MM.1S (cell line): ENCODE results near the gene GRIN3B.

Source experiments
- DNase-seq: peaks from one replicate; pipeline ENCODE4 v3.0.0-alpha.2; 2015
- H2AFZ ChIP-seq: fragments of 300-600 bp; sonication (generic); 2 replicates; pipeline ENCODE4 v1.6.0; 2016; ENCODE audit warnings: antibody characterized with exemption, low read length
- H3F3A ChIP-seq: fragments of 300-600 bp; sonication (generic); 2 replicates; pipeline ENCODE4 v1.6.1; 2016; ENCODE audit warnings: mild to moderate bottlenecking, antibody characterized with exemption, low read length, moderate library complexity, mixed read lengths; ENCODE audit not compliant: insufficient read depth
- H3K27ac ChIP-seq: fragments of 300-600 bp; sonication (generic); 2 replicates; pipeline ENCODE4 v1.5.1; 2016; ENCODE audit warnings: mild to moderate bottlenecking, low read length
- H3K27me3 ChIP-seq: fragments of 300-600 bp; sonication (generic); replicated peaks from 2 replicates; pipeline ENCODE4 v1.6.0; 2016; ENCODE audit warnings: low read length; ENCODE audit not compliant: insufficient read depth
- H3K36me3 ChIP-seq: fragments of 300-600 bp; sonication (generic); replicated peaks from 2 replicates; pipeline ENCODE4 v1.6.1; 2016; ENCODE audit warnings: mild to moderate bottlenecking, low read length, mixed read lengths; ENCODE audit not compliant: insufficient read depth
- H3K4me1 ChIP-seq: fragments of 300-600 bp; sonication (generic); 2 replicates; pipeline ENCODE4 v1.6.1; 2016; ENCODE audit warnings: low read length, mixed read lengths
- H3K4me2 ChIP-seq: fragments of 300-600 bp; sonication (generic); 2 replicates; pipeline ENCODE4 v1.6.0; 2016; ENCODE audit warnings: low read depth, low read length
- H3K4me3 ChIP-seq: fragments of 300-600 bp; sonication (generic); 2 replicates; pipeline ENCODE4 v1.5.1; 2016; ENCODE audit warnings: low read length, mixed read lengths
- H3K79me2 ChIP-seq: fragments of 300-600 bp; sonication (generic); 2 replicates; pipeline ENCODE4 v1.6.1; 2016; ENCODE audit warnings: mixed run types, low read length, mixed read lengths
- H3K9ac ChIP-seq: fragments of 300-600 bp; sonication (generic); 2 replicates; pipeline ENCODE4 v1.6.1; 2016; ENCODE audit warnings: low read length, mixed read lengths
- H3K9me2 ChIP-seq: fragments of 300-600 bp; sonication (generic); replicated peaks from 2 replicates; pipeline ENCODE4 v1.6.1; 2016; ENCODE audit warnings: mild to moderate bottlenecking, low read length, mixed read lengths; ENCODE audit not compliant: insufficient read depth
- H3K9me3 ChIP-seq: fragments of 300-600 bp; sonication (generic); replicated peaks from 2 replicates; pipeline ENCODE4 v1.6.1; 2016; ENCODE audit warnings: mild to moderate bottlenecking, low read length, mixed read lengths; ENCODE audit not compliant: insufficient read depth
- H4K20me1 ChIP-seq: fragments of 300-600 bp; sonication (generic); 2 replicates; pipeline ENCODE4 v1.6.1; 2016; ENCODE audit warnings: mild to moderate bottlenecking, low read length, moderate library complexity, mixed read lengths; ENCODE audit not compliant: insufficient read depth
- EZH2 ChIP-seq: fragments of 300-600 bp; sonication (generic); optimal IDR thresholded peaks from 2 replicates; pipeline ENCODE3; 2017; ENCODE audit warnings: low read depth, mild to moderate bottlenecking, antibody characterized with exemption, low read length, mixed read lengths
- EZH2phosphoT487 ChIP-seq: fragments of 300-600 bp; sonication (generic); IDR thresholded peaks from 2 replicates; pipeline ENCODE4 v1.6.1; 2018; ENCODE audit warnings: antibody characterized with exemption, low read length
- TF ChIP-seq, protein P1 (sequence below): fragments of 300-600 bp; sonication (generic); IDR thresholded peaks from 2 replicates; pipeline ENCODE4 v1.5.1; 2016; ENCODE audit warnings: antibody characterized with exemption, low read length, mixed read lengths

GRIN3B gene, protein sequence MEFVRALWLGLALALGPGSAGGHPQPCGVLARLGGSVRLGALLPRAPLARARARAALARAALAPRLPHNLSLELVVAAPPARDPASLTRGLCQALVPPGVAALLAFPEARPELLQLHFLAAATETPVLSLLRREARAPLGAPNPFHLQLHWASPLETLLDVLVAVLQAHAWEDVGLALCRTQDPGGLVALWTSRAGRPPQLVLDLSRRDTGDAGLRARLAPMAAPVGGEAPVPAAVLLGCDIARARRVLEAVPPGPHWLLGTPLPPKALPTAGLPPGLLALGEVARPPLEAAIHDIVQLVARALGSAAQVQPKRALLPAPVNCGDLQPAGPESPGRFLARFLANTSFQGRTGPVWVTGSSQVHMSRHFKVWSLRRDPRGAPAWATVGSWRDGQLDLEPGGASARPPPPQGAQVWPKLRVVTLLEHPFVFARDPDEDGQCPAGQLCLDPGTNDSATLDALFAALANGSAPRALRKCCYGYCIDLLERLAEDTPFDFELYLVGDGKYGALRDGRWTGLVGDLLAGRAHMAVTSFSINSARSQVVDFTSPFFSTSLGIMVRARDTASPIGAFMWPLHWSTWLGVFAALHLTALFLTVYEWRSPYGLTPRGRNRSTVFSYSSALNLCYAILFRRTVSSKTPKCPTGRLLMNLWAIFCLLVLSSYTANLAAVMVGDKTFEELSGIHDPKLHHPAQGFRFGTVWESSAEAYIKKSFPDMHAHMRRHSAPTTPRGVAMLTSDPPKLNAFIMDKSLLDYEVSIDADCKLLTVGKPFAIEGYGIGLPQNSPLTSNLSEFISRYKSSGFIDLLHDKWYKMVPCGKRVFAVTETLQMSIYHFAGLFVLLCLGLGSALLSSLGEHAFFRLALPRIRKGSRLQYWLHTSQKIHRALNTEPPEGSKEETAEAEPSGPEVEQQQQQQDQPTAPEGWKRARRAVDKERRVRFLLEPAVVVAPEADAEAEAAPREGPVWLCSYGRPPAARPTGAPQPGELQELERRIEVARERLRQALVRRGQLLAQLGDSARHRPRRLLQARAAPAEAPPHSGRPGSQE

DNA sequence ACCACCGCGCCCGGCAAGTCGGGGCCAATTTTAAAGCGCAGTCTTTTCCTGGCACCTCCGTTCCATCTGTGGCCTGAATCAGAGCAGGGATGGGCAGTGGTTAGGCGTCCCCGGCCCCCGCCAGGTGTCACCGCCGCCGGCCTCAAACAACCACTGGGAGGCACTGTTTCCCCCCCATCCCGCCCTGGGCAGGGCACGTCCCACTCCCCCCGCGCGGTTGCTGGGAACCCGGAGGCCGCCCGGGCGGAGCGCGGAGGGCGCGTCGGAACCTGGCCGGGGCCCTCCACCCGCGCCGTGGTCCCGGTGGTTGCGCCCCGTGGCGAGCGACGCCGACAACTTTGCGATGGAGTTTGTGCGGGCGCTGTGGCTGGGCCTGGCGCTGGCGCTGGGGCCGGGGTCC is at the start of gene GRIN3B:
GRIN3B (plus strand) TSS at position 325 of the 400 bp plus-strand sequence; CDS start at position 344, 19 bp downstream.
- Histone ChIP-seq H3K27me3 (peaks cover 51% of the 10 kb centered on the region), H3K27ac (no peak within 1 kb of the TSS), H3F3A (peaks cover 7% of the 10 kb centered on the region; the same call in 1 of the 2 replicates), H3K36me3 (no peaks in the 10 kb centered on the region), H3K9me2 (no peaks in the 10 kb centered on the region), H4K20me1 (no peaks in the 10 kb centered on the region), H3K4me3 (no peak within 1 kb of the TSS), H3K4me1 (peaks cover 5% of the 10 kb centered on the region), H3K4me2 (peak within 1 kb of the TSS; percentile 48; the same call in 1 of the 2 replicates), H3K9ac (no peak within 1 kb of the TSS), H3K79me2 (no peaks in the 10 kb centered on the region), H3K9me3 (no peaks in the 10 kb centered on the region), H2AFZ (no peak within 1 kb of the TSS)
- peak; percentile 49 for DNase-seq
- TF ChIP-seq, protein P1, sequence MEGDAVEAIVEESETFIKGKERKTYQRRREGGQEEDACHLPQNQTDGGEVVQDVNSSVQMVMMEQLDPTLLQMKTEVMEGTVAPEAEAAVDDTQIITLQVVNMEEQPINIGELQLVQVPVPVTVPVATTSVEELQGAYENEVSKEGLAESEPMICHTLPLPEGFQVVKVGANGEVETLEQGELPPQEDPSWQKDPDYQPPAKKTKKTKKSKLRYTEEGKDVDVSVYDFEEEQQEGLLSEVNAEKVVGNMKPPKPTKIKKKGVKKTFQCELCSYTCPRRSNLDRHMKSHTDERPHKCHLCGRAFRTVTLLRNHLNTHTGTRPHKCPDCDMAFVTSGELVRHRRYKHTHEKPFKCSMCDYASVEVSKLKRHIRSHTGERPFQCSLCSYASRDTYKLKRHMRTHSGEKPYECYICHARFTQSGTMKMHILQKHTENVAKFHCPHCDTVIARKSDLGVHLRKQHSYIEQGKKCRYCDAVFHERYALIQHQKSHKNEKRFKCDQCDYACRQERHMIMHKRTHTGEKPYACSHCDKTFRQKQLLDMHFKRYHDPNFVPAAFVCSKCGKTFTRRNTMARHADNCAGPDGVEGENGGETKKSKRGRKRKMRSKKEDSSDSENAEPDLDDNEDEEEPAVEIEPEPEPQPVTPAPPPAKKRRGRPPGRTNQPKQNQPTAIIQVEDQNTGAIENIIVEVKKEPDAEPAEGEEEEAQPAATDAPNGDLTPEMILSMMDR = peak; percentile 46
- TF ChIP-seq EZH2 (no peak), EZH2phosphoT487 (no peak)

DNA sequence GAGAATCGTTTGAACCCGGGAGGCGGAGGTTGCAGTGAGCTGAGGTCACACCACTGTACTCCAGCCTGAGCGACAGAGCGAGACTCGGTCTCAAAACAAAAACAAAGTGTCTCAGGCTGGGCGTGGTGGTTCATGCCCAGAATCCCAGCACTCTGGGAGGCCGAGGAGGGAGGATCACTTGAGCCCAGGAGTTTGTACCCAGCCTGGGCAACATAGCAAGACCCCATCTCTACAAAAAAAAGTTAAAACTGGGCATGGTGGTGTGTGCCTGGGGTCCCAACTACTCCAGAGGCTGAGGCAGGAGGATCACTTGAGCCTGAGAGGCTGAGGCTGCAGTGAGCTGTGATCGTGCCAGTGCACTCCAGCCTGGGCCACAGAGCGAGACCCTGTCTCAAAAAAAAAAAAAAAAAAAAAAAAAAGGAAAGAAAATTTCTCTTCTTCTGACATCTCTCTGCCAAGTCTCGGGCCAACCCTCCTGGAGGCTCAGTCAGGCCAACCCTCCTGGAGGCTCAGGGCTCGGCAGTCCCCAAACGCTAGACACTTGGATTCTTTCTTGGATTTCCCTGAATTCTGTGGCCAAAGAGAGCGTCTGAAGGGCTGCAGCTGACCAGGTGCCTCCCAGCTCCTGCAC is 48.1 kb upstream of the GRIN3B start:
- Histone ChIP-seq H3K9ac (no peak overlapping the region), H3K36me3 (no peaks in the 10 kb centered on the region), H3K27ac (no peak overlapping the region), H3K9me3 (no peaks in the 10 kb centered on the region), H3K79me2 (peaks cover 22% of the 10 kb centered on the region; the same call in 1 of the 2 replicates), H3F3A (no peaks in the 10 kb centered on the region), H3K9me2 (no peaks in the 10 kb centered on the region), H4K20me1 (no peaks in the 10 kb centered on the region), H3K4me1 (no peaks in the 10 kb centered on the region), H3K4me2 (no peak overlapping the region), H2AFZ (no peak overlapping the region), H3K27me3 (no peaks in the 10 kb centered on the region), H3K4me3 (no peak overlapping the region)
- no peak for DNase-seq
- TF ChIP-seq, protein P1 = no peak
- no peak for TF ChIP-seq EZH2
- no peak for TF ChIP-seq EZH2phosphoT487

DNA sequence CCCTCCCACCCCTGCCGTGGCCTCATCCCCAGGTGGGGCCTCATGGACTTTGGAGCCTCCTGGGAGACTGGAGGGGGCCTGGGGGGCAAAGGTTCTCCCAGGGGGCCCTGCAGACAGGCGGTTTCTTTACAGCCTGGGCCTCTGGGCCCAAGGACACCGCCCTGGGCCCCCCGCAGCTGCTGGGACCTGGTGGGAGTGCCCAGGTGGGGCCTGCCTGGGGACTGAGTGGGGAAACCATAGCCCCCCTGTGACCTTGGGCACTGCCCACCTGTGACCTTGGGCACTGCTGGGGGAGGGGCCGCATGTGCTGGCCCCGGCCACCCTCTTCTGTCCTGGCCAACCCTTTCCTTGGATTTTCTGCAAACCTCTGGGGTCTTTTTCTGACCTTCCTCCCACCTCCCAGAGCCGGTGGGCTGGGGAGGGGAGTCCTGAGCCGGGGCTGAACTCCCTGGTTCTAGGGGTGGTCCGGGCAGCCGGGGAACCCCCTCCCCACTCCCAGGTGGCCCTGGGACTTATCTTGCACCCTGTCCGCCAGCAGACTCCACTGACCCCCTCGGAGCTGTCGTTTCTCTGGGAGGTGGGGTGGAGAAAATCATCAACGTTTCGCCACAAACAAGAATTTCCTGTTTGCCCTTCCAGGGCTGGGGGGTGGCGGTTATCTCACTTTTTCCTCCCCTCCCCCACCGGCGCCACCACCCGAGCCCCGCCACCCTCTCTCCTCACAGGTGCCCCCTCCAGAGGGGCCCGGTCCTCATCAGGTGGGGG is 47.4 kb upstream of the GRIN3B start:
- Histone ChIP-seq H3K4me2 (no peak overlapping the region), H3K4me1 (no peaks in the 10 kb centered on the region), H3K27ac (no peak overlapping the region), H3K79me2 (peaks cover 19% of the 10 kb centered on the region; the same call in 1 of the 2 replicates), H3K9me3 (no peaks in the 10 kb centered on the region), H3K27me3 (no peaks in the 10 kb centered on the region), H4K20me1 (no peaks in the 10 kb centered on the region), H2AFZ (no peak overlapping the region), H3K9ac (no peak overlapping the region), H3K36me3 (no peaks in the 10 kb centered on the region), H3K9me2 (no peaks in the 10 kb centered on the region), H3K4me3 (no peak overlapping the region), H3F3A (no peaks in the 10 kb centered on the region)
- no peak for DNase-seq
- TF ChIP-seq EZH2phosphoT487 (no peak), EZH2 (no peak)
- TF ChIP-seq, protein P1 = no peak
